SK-N-SH (cell line): ENCODE data around the gene SETD7. TPM values are rescaled to one million over a fixed set of nuclear protein-coding genes. Genes with fewer than 3 reads are reported as not detected.

Source experiments
- CTCF ChIA-PET: fragments of 300-600, 350-600 bp; formaldehyde crosslinking; extraction: SDS; loops from one replicate; lab custom pipeline; 2021; lab: Yijun Ruan, JAX
- POLR2A ChIA-PET: fragments of 350-600 bp; sonication (Branson Sonifier 250); formaldehyde crosslinking; extraction: SDS; loops from one replicate; lab custom pipeline; 2020; ENCODE audit warnings: antibody characterized with exemption, inconsistent platforms; lab: Yijun Ruan, JAX
- DNase-seq: peaks from one replicate; pipeline ENCODE4 v3.0.0; 2012
- H2AFZ ChIP-seq: fragments of 200-600 bp; sonication (generic); 2 replicates; pipeline ENCODE4 v1.8.1; 2016; ENCODE audit warnings: antibody characterized with exemption, mild to moderate bottlenecking, low read depth
- H3F3A ChIP-seq: fragments of 200-600 bp; sonication (generic); replicated peaks from 2 replicates; pipeline ENCODE3; 2016; ENCODE audit warnings: antibody characterized with exemption, mild to moderate bottlenecking; ENCODE audit not compliant: insufficient read depth
- H3K27ac ChIP-seq, 2 experiments: fragments of 200-500 bp in 1 of 2; fragments of 200-600 bp in 1 of 2; sonication (Bioruptor generic) in 1 of 2; sonication (generic), shearing (Covaris generic) in 1 of 2; 2 replicates each; pipeline versions ENCODE4 v1.5.1 to v1.6.1; 2014 to 2016; ENCODE audit warnings: low read depth in 2 of 2, inconsistent platforms in 1 of 2, low read length in 1 of 2, mild to moderate bottlenecking in 1 of 2, mixed read lengths in 1 of 2
- H3K27me3 ChIP-seq: fragments of 200-600 bp; sonication (generic), shearing (Covaris generic); 2 replicates; pipeline ENCODE4 v1.6.1; 2016; ENCODE audit warnings: mixed run types; ENCODE audit not compliant: insufficient read depth
- H3K36me3 ChIP-seq, 2 experiments: fragments of 200-500 bp in 1 of 2; fragments of 200-600 bp in 1 of 2; sonication (Bioruptor generic) in 1 of 2; sonication (generic) in 1 of 2; replicated peaks in 1 of 2; 2 replicates each; pipeline versions ENCODE3 to v1.5.1; 2014 to 2016; ENCODE audit warnings: low read length in 1 of 2, mild to moderate bottlenecking in 1 of 2; ENCODE audit not compliant: insufficient read depth in 2 of 2, control insufficient read depth in 1 of 2
- H3K4me1 ChIP-seq, 2 experiments: fragments of 200-500 bp in 1 of 2; fragments of 200-600 bp in 1 of 2; sonication (Bioruptor generic) in 1 of 2; sonication (generic), shearing (Covaris generic) in 1 of 2; 2 replicates each; pipeline versions ENCODE4 v1.5.1 to v1.6.1; 2014 to 2016; ENCODE audit warnings: low read depth in 1 of 2, low read length in 1 of 2, mixed run types in 1 of 2; ENCODE audit not compliant: insufficient read depth in 2 of 2, control insufficient read depth in 1 of 2
- H3K4me2 ChIP-seq: fragments of 200-600 bp; sonication (generic), shearing (Covaris generic); 2 replicates; pipeline ENCODE4 v1.6.1; 2017; ENCODE audit warnings: mixed run types
- H3K4me3 ChIP-seq, 2 experiments: fragments of 200-500 bp in 1 of 2; fragments of 200-600 bp in 1 of 2; sonication (Bioruptor generic) in 1 of 2; sonication (generic), shearing (Covaris generic) in 1 of 2; 2 replicates each; pipeline versions ENCODE4 v1.5.1 to v1.8.1; 2014 to 2016; ENCODE audit warnings: low read depth in 2 of 2, inconsistent platforms in 1 of 2, low read length in 1 of 2, mild to moderate bottlenecking in 1 of 2, mixed read lengths in 1 of 2, moderate library complexity in 1 of 2
- H3K79me2 ChIP-seq: fragments of 200-600 bp; sonication (generic); 2 replicates; pipeline ENCODE4 v1.8.1; 2017; ENCODE audit warnings: mild to moderate bottlenecking; ENCODE audit not compliant: insufficient read depth
- H3K9ac ChIP-seq: fragments of 200-600 bp; sonication (generic); 2 replicates; pipeline ENCODE4 v1.6.1; 2017; ENCODE audit warnings: mixed run types
- H3K9me2 ChIP-seq: fragments of 200-600 bp; sonication (generic); 2 replicates; pipeline ENCODE4 v1.6.1; 2017; ENCODE audit warnings: mixed run types
- H3K9me3 ChIP-seq: fragments of 200-600 bp; sonication (generic); 2 replicates; pipeline ENCODE4 v1.6.1; 2017; ENCODE audit warnings: mixed run types, mild to moderate bottlenecking, moderate library complexity
- H4K20me1 ChIP-seq: fragments of 200-600 bp; sonication (generic); 2 replicates; pipeline ENCODE4 v1.6.1; 2017; ENCODE audit warnings: mild to moderate bottlenecking, mixed run types; ENCODE audit not compliant: insufficient read depth
- CHD2 ChIP-seq: fragments of 150-350 bp; IDR thresholded peaks from 2 replicates; pipeline ENCODE4 v1.6.1; 2018; ENCODE audit warnings: low read length; ENCODE audit not compliant: partially characterized antibody
- FOXJ3 ChIP-seq: sonication (generic); formaldehyde crosslinking; IDR thresholded peaks from 2 replicates; pipeline ENCODE4 v1.5.1; 2020; ENCODE audit warnings: mild to moderate bottlenecking, missing genetic modification reagents
- FOXM1 ChIP-seq: IDR thresholded peaks from 2 replicates; pipeline ENCODE4 v1.4.0; 2012; ENCODE audit warnings: low read depth, mild to moderate bottlenecking
- GABPA ChIP-seq: IDR thresholded peaks from 2 replicates; pipeline ENCODE4 v1.4.0; 2012; ENCODE audit warnings: low read depth, mild to moderate bottlenecking
- MXI1 ChIP-seq: IDR thresholded peaks from 2 replicates; pipeline ENCODE4 v1.6.1; 2012; ENCODE audit warnings: mild to moderate bottlenecking, low read depth, low read length, improper control_type of control experiment
- NFIC ChIP-seq: IDR thresholded peaks from 2 replicates; pipeline ENCODE4 v1.4.0; 2012; ENCODE audit warnings: borderline replicate concordance
- NRF1 ChIP-seq: IDR thresholded peaks from 2 replicates; pipeline ENCODE4 v1.6.1; 2012; ENCODE audit warnings: low read depth, mild to moderate bottlenecking, low read length
- POLR2AphosphoS5 ChIP-seq: IDR thresholded peaks from 2 replicates; pipeline ENCODE4 v1.6.1; 2012; ENCODE audit warnings: low read depth, low read length
- RAD21 ChIP-seq: IDR thresholded peaks from 2 replicates; pipeline ENCODE4 v1.6.1; 2012; ENCODE audit warnings: mild to moderate bottlenecking, low read length
- RCOR1 ChIP-seq: fragments of 150-350 bp; IDR thresholded peaks from 2 replicates; pipeline ENCODE4 v1.6.1; 2017; ENCODE audit warnings: antibody characterized with exemption, low read length
- SIN3A ChIP-seq: IDR thresholded peaks from 2 replicates; pipeline ENCODE4 v1.6.1; 2012; ENCODE audit warnings: low read depth, mild to moderate bottlenecking, low read length, moderate library complexity, borderline replicate concordance
- SMC3 ChIP-seq: IDR thresholded peaks from 2 replicates; pipeline ENCODE4 v1.6.1; 2012; ENCODE audit warnings: low read depth, low read length, improper control_type of control experiment
- TAF1 ChIP-seq: IDR thresholded peaks from 2 replicates; pipeline ENCODE4 v1.6.1; 2012; ENCODE audit warnings: low read depth, mild to moderate bottlenecking, low read length, moderate library complexity, borderline replicate concordance
- YY1 ChIP-seq: IDR thresholded peaks from 2 replicates; pipeline ENCODE4 v1.4.0; 2012; ENCODE audit warnings: low read depth, mild to moderate bottlenecking
- WGBS: methylation state at CpG from one replicate; pipeline ENCODE4 v1.1.6; 2017; ENCODE audit warnings: low lambda C conversion rate; 5-methylcytosine and 5-hydroxymethylcytosine counted together
- polyA plus RNA-seq, 3 experiments: library from polyadenylated mRNA; depleted of rRNA; stranded (reverse); fragments of >200 nt; gene quantifications; 2 replicates each; pipeline ENCODE4 v1.2.3, GENCODE V29; 2012
- TF ChIP-seq, protein P1 (sequence below): IDR thresholded peaks from 2 replicates; pipeline ENCODE4 v1.6.1; 2012; ENCODE audit warnings: mild to moderate bottlenecking, low read depth, low read length, moderate library complexity
- TF ChIP-seq, protein P2 (sequence below): fragments of 150-350 bp; IDR thresholded peaks from 2 replicates; pipeline ENCODE4 v1.6.1; 2016; ENCODE audit warnings: mild to moderate bottlenecking, low read depth, low read length
- TF ChIP-seq, protein P3 (sequence below): IDR thresholded peaks from 2 replicates; pipeline ENCODE4 v1.4.0; 2012; ENCODE audit warnings: low read depth
- TF ChIP-seq, protein P4 (sequence below): IDR thresholded peaks from 2 replicates; pipeline ENCODE4; 2012
- TF ChIP-seq, protein P5 (sequence below): IDR thresholded peaks from 2 replicates; pipeline ENCODE4 v1.4.0; 2012; ENCODE audit warnings: low read depth, borderline replicate concordance

SETD7 gene
- polyA plus RNA-seq, 1 of the 3 experiments (the other 2 are of a cell fraction) = 5.0 TPM

DNA sequence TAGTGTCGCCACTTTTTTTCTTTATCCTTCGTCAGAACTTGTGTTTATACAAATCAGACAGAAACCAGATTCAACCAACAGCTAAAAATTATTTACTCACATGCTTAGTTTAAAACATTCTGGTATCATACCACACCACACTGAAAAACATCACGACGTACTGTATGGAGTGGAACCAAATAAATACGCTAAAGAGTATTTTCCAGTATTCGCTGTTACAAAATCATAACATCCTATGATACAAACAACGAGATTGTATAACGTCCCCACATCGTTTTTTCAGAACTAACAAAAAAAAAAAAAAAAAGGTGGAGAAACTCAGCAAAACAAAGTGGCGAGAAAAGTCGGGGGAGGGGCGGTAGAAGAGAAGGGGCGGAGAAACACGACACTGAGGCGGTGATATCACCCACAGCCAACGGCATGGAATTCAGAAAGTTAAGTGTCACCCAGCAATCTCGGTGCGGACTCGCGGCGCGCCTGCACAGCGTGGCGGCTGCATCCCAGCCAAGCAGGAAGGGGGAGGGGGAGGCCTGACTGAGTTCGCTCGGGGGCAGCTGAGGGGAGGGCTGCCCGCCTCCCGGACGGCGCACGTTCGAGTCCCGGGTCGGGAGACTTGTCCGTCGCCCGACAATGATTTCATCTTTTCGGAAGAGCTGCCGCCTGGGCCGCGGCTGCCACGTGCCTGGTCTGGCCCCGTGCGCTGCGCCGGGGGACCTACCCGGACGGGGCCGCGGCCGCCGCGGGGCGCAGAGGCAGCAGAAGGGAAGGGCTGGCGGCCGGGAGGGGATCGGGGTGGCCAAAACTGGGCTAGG lies 920 bp downstream of the SETD7 start:
- CTCF ChIA-PET = interaction anchor here (0.6 to 3.1 kb wide), 5 partner anchors 9 to 255 kb away, joined by 3 to 13 read pairs (median 3); no protein-coding TSS in a partner anchor
- peak overlapping the region; percentile 61 to 89 for H3K27ac ChIP-seq
- POLR2A ChIA-PET = interaction anchor here (1.4 to 2.3 kb wide), 2 partner anchors 11 to 102 kb away, joined by 3 to 11 read pairs; partner anchors contain the start of gene RAB33B
- 8% methylated on average over 42 of the region's 57 CpGs for WGBS
- H3K9me3 ChIP-seq = no peaks in the 10 kb centered on the region
- H4K20me1 ChIP-seq = peaks cover 1% of the 10 kb centered on the region
- peak overlapping the region; percentile 63 to 97 for H3K4me3 ChIP-seq
- no peaks in the 10 kb centered on the region; the same call in 1 of the 2 replicates for H3K27me3 ChIP-seq
- H3K79me2 ChIP-seq = peaks cover 49% of the 10 kb centered on the region
- no peaks in the 10 kb centered on the region for H3K9me2 ChIP-seq
- H3K36me3 ChIP-seq = no peaks in the 10 kb centered on the region
- H3K4me1 ChIP-seq = peaks cover 27 to 35% of the 10 kb centered on the region in 2 experiments; a peak in 3 of 4 replicates
- peak overlapping the region; percentile 85 for H3K9ac ChIP-seq
- peaks cover 7% of the 10 kb centered on the region for H3F3A ChIP-seq
- peak overlapping the region; percentile 97 for H3K4me2 ChIP-seq
- TF ChIP-seq, protein P1, sequence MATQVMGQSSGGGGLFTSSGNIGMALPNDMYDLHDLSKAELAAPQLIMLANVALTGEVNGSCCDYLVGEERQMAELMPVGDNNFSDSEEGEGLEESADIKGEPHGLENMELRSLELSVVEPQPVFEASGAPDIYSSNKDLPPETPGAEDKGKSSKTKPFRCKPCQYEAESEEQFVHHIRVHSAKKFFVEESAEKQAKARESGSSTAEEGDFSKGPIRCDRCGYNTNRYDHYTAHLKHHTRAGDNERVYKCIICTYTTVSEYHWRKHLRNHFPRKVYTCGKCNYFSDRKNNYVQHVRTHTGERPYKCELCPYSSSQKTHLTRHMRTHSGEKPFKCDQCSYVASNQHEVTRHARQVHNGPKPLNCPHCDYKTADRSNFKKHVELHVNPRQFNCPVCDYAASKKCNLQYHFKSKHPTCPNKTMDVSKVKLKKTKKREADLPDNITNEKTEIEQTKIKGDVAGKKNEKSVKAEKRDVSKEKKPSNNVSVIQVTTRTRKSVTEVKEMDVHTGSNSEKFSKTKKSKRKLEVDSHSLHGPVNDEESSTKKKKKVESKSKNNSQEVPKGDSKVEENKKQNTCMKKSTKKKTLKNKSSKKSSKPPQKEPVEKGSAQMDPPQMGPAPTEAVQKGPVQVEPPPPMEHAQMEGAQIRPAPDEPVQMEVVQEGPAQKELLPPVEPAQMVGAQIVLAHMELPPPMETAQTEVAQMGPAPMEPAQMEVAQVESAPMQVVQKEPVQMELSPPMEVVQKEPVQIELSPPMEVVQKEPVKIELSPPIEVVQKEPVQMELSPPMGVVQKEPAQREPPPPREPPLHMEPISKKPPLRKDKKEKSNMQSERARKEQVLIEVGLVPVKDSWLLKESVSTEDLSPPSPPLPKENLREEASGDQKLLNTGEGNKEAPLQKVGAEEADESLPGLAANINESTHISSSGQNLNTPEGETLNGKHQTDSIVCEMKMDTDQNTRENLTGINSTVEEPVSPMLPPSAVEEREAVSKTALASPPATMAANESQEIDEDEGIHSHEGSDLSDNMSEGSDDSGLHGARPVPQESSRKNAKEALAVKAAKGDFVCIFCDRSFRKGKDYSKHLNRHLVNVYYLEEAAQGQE = peak; percentile 31; the same call in 1 of the 2 replicates
- peak; percentile 95 for TF ChIP-seq MXI1
- TF ChIP-seq, protein P2, sequence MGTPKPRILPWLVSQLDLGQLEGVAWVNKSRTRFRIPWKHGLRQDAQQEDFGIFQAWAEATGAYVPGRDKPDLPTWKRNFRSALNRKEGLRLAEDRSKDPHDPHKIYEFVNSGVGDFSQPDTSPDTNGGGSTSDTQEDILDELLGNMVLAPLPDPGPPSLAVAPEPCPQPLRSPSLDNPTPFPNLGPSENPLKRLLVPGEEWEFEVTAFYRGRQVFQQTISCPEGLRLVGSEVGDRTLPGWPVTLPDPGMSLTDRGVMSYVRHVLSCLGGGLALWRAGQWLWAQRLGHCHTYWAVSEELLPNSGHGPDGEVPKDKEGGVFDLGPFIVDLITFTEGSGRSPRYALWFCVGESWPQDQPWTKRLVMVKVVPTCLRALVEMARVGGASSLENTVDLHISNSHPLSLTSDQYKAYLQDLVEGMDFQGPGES = no peak
- no peak for TF ChIP-seq FOXJ3 (CRISPR knock-in tag)
- TF ChIP-seq, protein P3, sequence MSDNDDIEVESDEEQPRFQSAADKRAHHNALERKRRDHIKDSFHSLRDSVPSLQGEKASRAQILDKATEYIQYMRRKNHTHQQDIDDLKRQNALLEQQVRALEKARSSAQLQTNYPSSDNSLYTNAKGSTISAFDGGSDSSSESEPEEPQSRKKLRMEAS = peak; percentile 87
- peak; percentile 9; the same call in 1 of the 2 replicates for TF ChIP-seq NFIC
- peak; percentile 86; the same call in 1 of the 2 replicates for TF ChIP-seq SIN3A
- peak; percentile 58; the same call in 1 of the 2 replicates for TF ChIP-seq TAF1
- 0 out of 2 replicates have a peak, but pooled peaks have one; percentile 10 for TF ChIP-seq RAD21
- TF ChIP-seq CHD2 = peak; percentile 85
- peak; percentile 63; the same call in 1 of the 2 replicates for TF ChIP-seq POLR2AphosphoS5
- 0 out of 2 replicates have a peak, but pooled peaks have one; percentile 17 for TF ChIP-seq YY1
- TF ChIP-seq GABPA = no peak
- TF ChIP-seq, protein P4, sequence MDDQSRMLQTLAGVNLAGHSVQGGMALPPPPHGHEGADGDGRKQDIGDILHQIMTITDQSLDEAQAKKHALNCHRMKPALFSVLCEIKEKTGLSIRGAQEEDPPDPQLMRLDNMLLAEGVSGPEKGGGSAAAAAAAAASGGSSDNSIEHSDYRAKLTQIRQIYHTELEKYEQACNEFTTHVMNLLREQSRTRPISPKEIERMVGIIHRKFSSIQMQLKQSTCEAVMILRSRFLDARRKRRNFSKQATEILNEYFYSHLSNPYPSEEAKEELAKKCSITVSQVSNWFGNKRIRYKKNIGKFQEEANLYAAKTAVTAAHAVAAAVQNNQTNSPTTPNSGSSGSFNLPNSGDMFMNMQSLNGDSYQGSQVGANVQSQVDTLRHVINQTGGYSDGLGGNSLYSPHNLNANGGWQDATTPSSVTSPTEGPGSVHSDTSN = no peak
- TF ChIP-seq RCOR1 = peak; percentile 70; the same call in 1 of the 2 replicates
- no peak for TF ChIP-seq FOXM1
- TF ChIP-seq, protein P5, sequence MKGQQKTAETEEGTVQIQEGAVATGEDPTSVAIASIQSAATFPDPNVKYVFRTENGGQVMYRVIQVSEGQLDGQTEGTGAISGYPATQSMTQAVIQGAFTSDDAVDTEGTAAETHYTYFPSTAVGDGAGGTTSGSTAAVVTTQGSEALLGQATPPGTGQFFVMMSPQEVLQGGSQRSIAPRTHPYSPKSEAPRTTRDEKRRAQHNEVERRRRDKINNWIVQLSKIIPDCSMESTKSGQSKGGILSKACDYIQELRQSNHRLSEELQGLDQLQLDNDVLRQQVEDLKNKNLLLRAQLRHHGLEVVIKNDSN = peak; percentile 15; the same call in 1 of the 2 replicates
- TF ChIP-seq SMC3 = no peak
- TF ChIP-seq NRF1 = no peak
- TF ChIP-seq, all 33 proteins: peak for 12
- peak overlapping the region; percentile 95 for H2AFZ ChIP-seq
- peak; percentile 86 for DNase-seq
